ENCODE data around the gene CXXC1. TPM values are rescaled to one million over a fixed set of nuclear protein-coding genes. Genes with fewer than 3 reads are reported as not detected.

Gene CXXC1
- total and polyA plus RNA-seq, 2 of the 8 experiments (the other 6 are each of a cell fraction or from before 2014, with no cell fraction given) = 73.3 to 136 TPM

DNA sequence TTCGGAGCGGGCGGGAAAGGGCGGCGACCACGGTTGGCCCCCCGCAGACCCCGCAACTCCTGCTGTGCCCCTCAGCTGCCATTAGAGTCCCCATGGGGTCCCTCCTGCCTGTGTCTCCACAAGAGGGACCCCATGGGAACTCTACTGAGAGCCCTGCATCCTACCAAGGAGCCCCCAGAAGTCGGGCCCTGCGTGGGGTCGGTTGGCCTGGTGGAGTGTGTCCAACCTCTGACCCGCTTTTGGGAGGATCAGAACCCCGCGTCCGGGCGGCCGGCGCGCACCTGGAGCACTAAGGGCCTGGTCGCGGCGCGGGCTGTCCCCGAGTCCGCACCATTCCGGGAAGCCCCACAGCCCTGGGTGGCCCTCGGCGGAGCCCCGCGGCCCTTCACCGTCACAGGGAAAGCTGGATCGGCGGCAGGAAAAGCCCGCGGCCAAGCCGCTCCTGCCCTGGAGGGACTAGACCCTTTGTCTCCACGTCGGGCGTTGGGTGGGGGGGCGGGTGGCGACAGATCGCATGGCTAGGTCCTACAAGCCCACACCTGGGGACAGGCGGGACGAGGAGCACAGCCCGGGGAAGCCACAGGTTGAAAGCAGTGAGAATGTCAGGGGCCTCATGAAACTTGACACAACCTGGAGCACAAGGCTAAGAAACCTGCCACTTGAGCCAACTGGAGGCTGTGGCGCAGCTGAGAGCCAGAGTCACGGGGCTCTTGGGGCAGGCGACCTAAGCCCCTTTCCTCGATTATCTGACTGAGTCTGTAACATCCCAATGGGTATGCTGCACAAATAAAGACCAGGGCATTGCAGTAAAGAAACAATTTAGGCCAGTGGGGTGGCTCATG, 11.2 kb upstream of the CXXC1 start:
- Histone ChIP-seq H3K23ac (ENCODE audit: insufficient read length) (no peak overlapping the region), H3K4ac (replicated peaks; ENCODE audit: insufficient read length, low read depth, low read length) (no peak overlapping the region), H3K9me3 (ENCODE audit: insufficient read depth in 2 of 2, low read depth in 1 of 2, low read length in 1 of 2) (no peaks in the 10 kb centered on the region), H3K36me3 (ENCODE audit: control insufficient read depth in 2 of 4, insufficient read depth in 4 of 4, low read length in 3 of 4) (no peaks in the 10 kb centered on the region), H3K27me3 (replicated peaks in 1 of 4; ENCODE audit: control insufficient read depth in 3 of 4, extremely low read depth in 1 of 4, insufficient read depth in 3 of 4, low read length in 3 of 4) (peaks cover 0 to 18% (median 10%) of the 10 kb centered on the region in 4 experiments; a peak in 5 of 7 replicates), H3K14ac (ENCODE audit: insufficient read length) (no peak overlapping the region), H3K27ac (ENCODE audit: low read depth, low read length) (no peak overlapping the region), H2BK20ac (ENCODE audit: low read length) (no peak overlapping the region), H3K9ac (replicated peaks in 1 of 4; ENCODE audit: extremely low read depth in 1 of 4, low read depth in 3 of 4, low read length in 3 of 4) (no peak overlapping the region), H4K20me1 (replicated peaks in 1 of 2; ENCODE audit: control insufficient read depth in 1 of 2, insufficient read depth in 2 of 2, low read length in 2 of 2) (no peaks in the 10 kb centered on the region), H3K4me1 (replicated peaks in 1 of 4; ENCODE audit: control insufficient read depth in 3 of 4, insufficient read depth in 4 of 4, low read length in 3 of 4) (no peaks in the 10 kb centered on the region; a peak in 1 of 7 replicates), H2BK15ac (ENCODE audit: low read length) (no peak overlapping the region), H4K91ac (replicated peaks; ENCODE audit: insufficient read length, low read length) (no peak overlapping the region), H3K4me3 (ENCODE audit: extremely low read depth in 1 of 4, insufficient read depth in 2 of 4, low read depth in 3 of 4, low read length in 4 of 4) (peak overlapping the region; percentile 48 to 62 (median 55)), H2BK5ac (ENCODE audit: low read depth, low read length) (no peak overlapping the region), H3K18ac (ENCODE audit: extremely low read depth, low read length) (no peak overlapping the region), H4K5ac (ENCODE audit: insufficient read length, low read depth, low read length) (no peak overlapping the region), H3K4me2 (ENCODE audit: insufficient read depth in 1 of 2, low read depth in 2 of 2, low read length in 2 of 2) (peak overlapping the region; percentile 72 to 82), H3K79me1 (ENCODE audit: low read depth, low read length) (no peaks in the 10 kb centered on the region), H2AFZ (ENCODE audit: low read length) (peak overlapping the region; percentile 62; the same call in 1 of the 2 replicates), H3K23me2 (ENCODE audit: low read depth, low read length) (peaks cover 2% of the 10 kb centered on the region; the same call in 1 of the 2 replicates), H3K79me2 (ENCODE audit: control insufficient read depth in 1 of 2, insufficient read depth in 2 of 2, low read length in 2 of 2) (no peaks in the 10 kb centered on the region), H3K56ac (replicated peaks; ENCODE audit: insufficient read length, low read depth, low read length) (no peak overlapping the region), H2AK5ac (ENCODE audit: low read depth, low read length) (no peak overlapping the region), H2BK120ac (replicated peaks; ENCODE audit: low read depth, low read length) (no peak overlapping the region), H2BK12ac (ENCODE audit: low read depth, low read length) (no peak overlapping the region), H4K8ac (ENCODE audit: extremely low read depth, insufficient read depth, low read length) (peak overlapping the region; percentile 75)
- ChIA-PET POLR2A (ENCODE audit: partially characterized antibody) (interaction anchor here (1.7 kb wide), 1 partner anchor 17 kb away, joined by 5 read pairs; the partner anchor contains the start of gene MBD1), CTCF (ENCODE audit: partially characterized antibody) (interaction anchor here (0.7 to 1.0 kb wide), 2 partner anchors 59 kb away, joined by 3 to 5 read pairs; no protein-coding TSS in a partner anchor)
- DNase-seq (ENCODE audit: low read depth in 1 of 2, low spot score in 2 of 2) (peak in 1 of 2 experiments; percentile 52), FAIRE-seq (no peak)
- peak; percentile 48 for TF ChIP-seq EZH2 (IDR thresholded peaks at IDR 0.05; ENCODE audit: low read depth, low read length, severe bottlenecking)
- no peak for TF ChIP-seq BCL11A (IDR thresholded peaks at IDR 0.05; ENCODE audit: low read depth in 2 of 2, low read length in 2 of 2)
- 16% methylated on average over 30 of the region's 49 CpGs; no CpG with 5 or more reads in 1 of the 2 experiments for WGBS, 2 experiments (ENCODE audit: extremely low coverage in 1 of 2, insufficient coverage in 1 of 2, insufficient read length in 1 of 2, insufficient replicate concordance in 2 of 2, low coverage in 1 of 2, low lambda C conversion rate in 2 of 2, missing lambda C conversion rate in 1 of 2)

Data from H1 (cell line).